ENCODE results near the gene NDUFA6.
"Not testable (repeated sequence)": the region's sequence is repeated elsewhere in the genome, so short reads cannot be mapped to it uniquely, and the experiment has no call there.

NDUFA6 gene

DNA sequence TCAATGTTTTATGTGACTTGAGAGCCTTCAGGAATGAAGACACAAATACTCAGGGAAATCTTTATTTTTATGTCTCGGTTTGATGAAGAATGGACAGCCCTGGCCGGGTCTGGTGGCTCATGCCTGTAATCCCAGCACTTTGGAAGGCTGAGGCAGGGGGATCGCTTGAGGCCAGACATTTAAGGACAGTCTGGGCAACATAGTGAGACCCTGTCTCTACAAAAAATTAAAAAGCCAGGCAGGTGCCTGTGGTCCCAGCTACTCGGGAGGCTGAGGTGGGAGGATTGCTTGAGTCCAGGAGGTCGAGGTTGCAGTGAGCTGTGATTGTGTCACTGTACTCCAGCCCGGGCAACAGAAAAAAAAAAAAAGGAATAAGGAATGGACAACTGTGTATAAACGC, 19.1 kb downstream of the NDUFA6 start:
- POLR2A ChIA-PET = interaction anchor here (0.6 kb wide), 1 partner anchor 27 kb away, joined by 4 read pairs; no protein-coding TSS in a partner anchor
- H3K4me3 ChIP-seq (ENCODE audit: control insufficient read depth in 1 of 7, extremely low read depth in 1 of 7, insufficient read depth in 4 of 7, low read depth in 2 of 7, low read length in 6 of 7) = peak overlapping the region in 3 of 7 experiments; percentile 73 to 84 (median 80)

DNA sequence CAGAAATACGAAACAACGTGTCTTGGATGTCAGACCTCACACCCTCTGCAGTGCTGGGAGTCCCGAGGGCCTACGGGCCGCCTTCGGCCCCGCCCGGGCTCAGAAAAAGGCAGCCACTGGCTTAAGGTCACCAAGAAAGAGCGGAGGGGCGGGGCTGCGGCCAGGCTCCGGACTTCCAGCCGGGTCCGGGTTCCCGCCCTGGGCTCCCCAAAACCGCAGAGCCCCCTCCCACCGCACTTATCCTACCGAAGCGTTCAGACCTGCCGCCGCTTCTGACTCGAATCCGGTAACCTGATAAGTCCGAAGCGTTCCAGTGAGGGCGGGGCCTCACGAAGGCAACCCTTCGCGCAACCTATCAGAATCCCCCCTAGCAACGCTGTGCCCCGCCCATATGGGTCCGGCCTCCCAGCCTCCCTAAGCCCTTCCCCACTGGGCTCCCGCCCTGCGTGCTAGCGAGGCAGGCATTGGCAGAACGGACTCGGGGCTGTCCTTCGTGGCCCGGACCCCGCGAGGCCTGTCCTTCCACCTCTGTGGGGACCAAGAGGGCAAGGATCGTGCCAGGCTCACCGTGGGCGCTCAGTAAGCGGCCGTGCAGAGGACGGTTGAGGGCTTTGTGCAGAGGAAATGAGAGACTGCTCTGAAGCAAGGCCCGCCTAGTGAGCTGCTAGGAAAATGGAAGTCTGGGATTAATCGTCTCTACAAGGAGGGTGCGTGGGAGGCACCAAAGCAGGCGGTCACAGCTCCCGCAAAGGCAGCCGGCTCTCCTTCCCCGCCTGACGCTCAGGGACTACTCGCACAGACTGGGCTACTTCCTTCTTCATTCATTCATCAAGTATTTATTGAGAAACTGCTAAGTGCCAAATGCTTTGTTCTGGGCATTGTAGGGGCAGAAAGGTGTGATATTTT, 19.8 kb downstream of the NDUFA6 start, which contains the start of gene NAGA:
TSS of gene NAGA (minus strand) at position 296 of the 906 bp plus-strand sequence. CDS start 515 bp downstream, outside the sequence.
- Histone ChIP-seq H3K4me1 (ENCODE audit: control extremely low read depth in 1 of 4, control insufficient read depth in 4 of 4, insufficient read depth in 4 of 4, low read length in 3 of 4) (peaks cover 5 to 40% (median 30%) of the 10 kb centered on the region in 4 experiments), H3K27me3 (replicated peaks in 2 of 5; ENCODE audit: control insufficient read depth in 4 of 5, insufficient read depth in 5 of 5, low read length in 4 of 5) (no peaks in the 10 kb centered on the region), H3K27ac (ENCODE audit: insufficient read depth in 1 of 2, low read depth in 1 of 2, low read length in 2 of 2, poor library complexity in 1 of 2, severe bottlenecking in 2 of 2) (peak within 1 kb of the TSS; percentile 9 to 79), H3K36me3 (ENCODE audit: control insufficient read depth in 4 of 4, insufficient read depth in 4 of 4, low read length in 3 of 4) (peaks cover 2 to 30% (median 16%) of the 10 kb centered on the region in 4 experiments), H3K9me3 (ENCODE audit: control extremely low read depth in 1 of 5, control insufficient read depth in 4 of 5, insufficient read depth in 2 of 5, low read depth in 1 of 5, low read length in 4 of 5) (peaks cover 0 to 3% (median 0%) of the 10 kb centered on the region in 5 experiments), H3K4me3 (ENCODE audit: control insufficient read depth in 1 of 7, extremely low read depth in 1 of 7, insufficient read depth in 4 of 7, low read depth in 2 of 7, low read length in 6 of 7) (peak within 1 kb of the TSS; percentile 20 to 84 (median 62))
- POLR2A ChIA-PET = no interaction called here
- peak; percentile 92 to 96 (median 96) for DNase-seq
- WGBS (ENCODE audit: insufficient coverage) = 0% methylated on average over 41 of the region's 56 CpGs
- CTCF ChIA-PET = interaction anchor here (0.8 kb wide), 1 partner anchor 16 kb away, joined by 3 read pairs; no protein-coding TSS in a partner anchor

More for the DNA sequence above, 19.1 kb downstream of the NDUFA6 start:
- H3K9me3 ChIP-seq (ENCODE audit: control extremely low read depth in 1 of 5, control insufficient read depth in 4 of 5, insufficient read depth in 2 of 5, low read depth in 1 of 5, low read length in 4 of 5); DNase-seq; H3K27me3 ChIP-seq (replicated peaks in 2 of 5; ENCODE audit: control insufficient read depth in 4 of 5, insufficient read depth in 5 of 5, low read length in 4 of 5): not testable (repeated sequence)
- H3K36me3 ChIP-seq (ENCODE audit: control insufficient read depth in 4 of 4, insufficient read depth in 4 of 4, low read length in 3 of 4) = peaks cover 2 to 22% (median 14%) of the 10 kb centered on the region in 4 experiments
- CTCF ChIA-PET = interaction anchor here (0.7 kb wide), 1 partner anchor 42 kb away, joined by 3 read pairs; no protein-coding TSS in a partner anchor
- H3K27ac ChIP-seq (ENCODE audit: insufficient read depth in 1 of 2, low read depth in 1 of 2, low read length in 2 of 2, poor library complexity in 1 of 2, severe bottlenecking in 2 of 2) = peak overlapping the region in 1 of 2 experiments; percentile 79
- WGBS (ENCODE audit: insufficient coverage) = 90% methylated on average over 5 of the region's 7 CpGs
- H3K4me1 ChIP-seq (ENCODE audit: control extremely low read depth in 1 of 4, control insufficient read depth in 4 of 4, insufficient read depth in 4 of 4, low read length in 3 of 4) = peaks cover 5 to 40% (median 30%) of the 10 kb centered on the region in 4 experiments

DNA sequence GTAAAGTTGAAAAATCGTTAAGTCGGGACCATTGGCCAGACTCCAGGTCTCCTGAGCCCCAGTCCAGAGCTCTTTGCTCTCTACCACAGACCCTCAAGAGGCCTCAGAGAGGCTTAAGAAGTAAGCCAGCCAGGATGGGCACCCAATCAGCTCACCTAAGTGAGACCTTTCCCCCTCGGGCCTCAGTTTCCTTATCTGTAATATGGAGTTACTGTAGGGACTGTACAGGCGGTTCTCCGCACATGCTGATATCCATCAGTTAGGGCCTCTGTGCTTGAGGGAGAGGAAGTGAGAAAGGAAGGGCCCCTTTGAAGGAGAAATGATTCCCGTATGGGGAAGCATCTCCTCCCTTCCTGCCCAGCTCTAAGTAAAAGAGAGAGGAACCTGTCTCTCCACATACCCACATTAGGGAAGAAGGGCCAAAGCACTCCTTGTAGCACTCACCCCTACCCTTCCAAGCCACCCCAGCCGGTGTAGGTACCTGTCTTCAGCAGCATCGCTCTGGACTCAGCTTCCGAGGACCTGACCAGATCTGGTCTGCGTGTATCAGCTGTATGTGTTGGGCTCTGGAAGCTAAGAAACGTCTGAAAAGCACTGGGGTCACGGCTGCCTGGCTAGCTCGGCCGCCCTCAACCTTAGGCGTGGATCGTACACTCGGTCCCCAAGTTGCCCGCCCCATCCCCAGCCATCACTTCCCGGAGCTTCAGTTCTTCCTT, 20.6 kb downstream of the NDUFA6 start:
- H3K27me3 ChIP-seq (replicated peaks in 2 of 5; ENCODE audit: control insufficient read depth in 4 of 5, insufficient read depth in 5 of 5, low read length in 4 of 5) = no peaks in the 10 kb centered on the region
- peak overlapping the region; percentile 9 to 79 for H3K27ac ChIP-seq (ENCODE audit: insufficient read depth in 1 of 2, low read depth in 1 of 2, low read length in 2 of 2, poor library complexity in 1 of 2, severe bottlenecking in 2 of 2)
- peaks cover 5 to 37% (median 28%) of the 10 kb centered on the region in 4 experiments for H3K4me1 ChIP-seq (ENCODE audit: control extremely low read depth in 1 of 4, control insufficient read depth in 4 of 4, insufficient read depth in 4 of 4, low read length in 3 of 4)
- 3% methylated on average over 16 of the region's 19 CpGs for WGBS (ENCODE audit: insufficient coverage)
- H3K36me3 ChIP-seq (ENCODE audit: control insufficient read depth in 4 of 4, insufficient read depth in 4 of 4, low read length in 3 of 4) = peaks cover 2 to 38% (median 20%) of the 10 kb centered on the region in 4 experiments
- ChIA-PET POLR2A (interaction anchor here (0.6 kb wide), 1 partner anchor 545 kb away, joined by 3 read pairs; the partner anchor contains the start of gene POLDIP3), CTCF (interaction anchor here (0.8 to 1.1 kb wide), 3 partner anchors 15 to 108 kb away, joined by 3 to 6 read pairs (median 3); partner anchors contain the start of gene NDUFA6)
- peak in 1 of 3 donors; percentile 17 for DNase-seq
- peak overlapping the region; percentile 20 to 84 (median 62) for H3K4me3 ChIP-seq (ENCODE audit: control insufficient read depth in 1 of 7, extremely low read depth in 1 of 7, insufficient read depth in 4 of 7, low read depth in 2 of 7, low read length in 6 of 7)
- no peaks in the 10 kb centered on the region for H3K9me3 ChIP-seq (ENCODE audit: control extremely low read depth in 1 of 5, control insufficient read depth in 4 of 5, insufficient read depth in 2 of 5, low read depth in 1 of 5, low read length in 4 of 5)

DNA sequence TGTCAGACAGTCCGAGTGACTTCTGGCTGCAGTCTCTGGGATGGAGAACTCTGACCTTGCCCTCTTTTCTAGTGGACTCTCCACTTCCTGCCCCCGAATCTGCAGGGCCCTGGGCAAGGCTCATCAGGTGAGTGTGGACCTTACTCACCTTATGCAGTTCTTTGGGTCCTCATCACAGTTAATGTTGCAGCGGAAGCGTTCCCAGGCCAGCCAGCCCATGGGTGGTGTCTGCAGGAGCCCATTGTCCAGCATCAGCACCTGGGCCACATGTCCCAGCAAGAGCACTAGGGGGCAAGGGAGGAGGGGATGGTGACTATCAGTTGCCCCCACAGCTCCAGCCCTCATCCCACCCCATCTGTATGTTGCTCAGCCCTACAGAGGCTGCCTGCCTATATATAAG, 22.3 kb downstream of the NDUFA6 start:
- no peak overlapping the region for H3K27ac ChIP-seq (ENCODE audit: insufficient read depth in 1 of 2, low read depth in 1 of 2, low read length in 2 of 2, poor library complexity in 1 of 2, severe bottlenecking in 2 of 2)
- H3K4me1 ChIP-seq (ENCODE audit: control extremely low read depth in 1 of 4, control insufficient read depth in 4 of 4, insufficient read depth in 4 of 4, low read length in 3 of 4) = peaks cover 5 to 23% (median 21%) of the 10 kb centered on the region in 4 experiments
- no peaks in the 10 kb centered on the region for H3K9me3 ChIP-seq (ENCODE audit: control extremely low read depth in 1 of 5, control insufficient read depth in 4 of 5, insufficient read depth in 2 of 5, low read depth in 1 of 5, low read length in 4 of 5)
- 100% methylated on average over 4 of the region's 4 CpGs for WGBS (ENCODE audit: insufficient coverage)
- H3K27me3 ChIP-seq (replicated peaks in 2 of 5; ENCODE audit: control insufficient read depth in 4 of 5, insufficient read depth in 5 of 5, low read length in 4 of 5) = no peaks in the 10 kb centered on the region
- DNase-seq = no peak
- POLR2A ChIA-PET = no interaction called here
- CTCF ChIA-PET = no interaction called here
- peaks cover 2 to 42% (median 22%) of the 10 kb centered on the region in 4 experiments for H3K36me3 ChIP-seq (ENCODE audit: control insufficient read depth in 4 of 4, insufficient read depth in 4 of 4, low read length in 3 of 4)
- H3K4me3 ChIP-seq (ENCODE audit: control insufficient read depth in 1 of 7, extremely low read depth in 1 of 7, insufficient read depth in 4 of 7, low read depth in 2 of 7, low read length in 6 of 7) = no peak overlapping the region

DNA sequence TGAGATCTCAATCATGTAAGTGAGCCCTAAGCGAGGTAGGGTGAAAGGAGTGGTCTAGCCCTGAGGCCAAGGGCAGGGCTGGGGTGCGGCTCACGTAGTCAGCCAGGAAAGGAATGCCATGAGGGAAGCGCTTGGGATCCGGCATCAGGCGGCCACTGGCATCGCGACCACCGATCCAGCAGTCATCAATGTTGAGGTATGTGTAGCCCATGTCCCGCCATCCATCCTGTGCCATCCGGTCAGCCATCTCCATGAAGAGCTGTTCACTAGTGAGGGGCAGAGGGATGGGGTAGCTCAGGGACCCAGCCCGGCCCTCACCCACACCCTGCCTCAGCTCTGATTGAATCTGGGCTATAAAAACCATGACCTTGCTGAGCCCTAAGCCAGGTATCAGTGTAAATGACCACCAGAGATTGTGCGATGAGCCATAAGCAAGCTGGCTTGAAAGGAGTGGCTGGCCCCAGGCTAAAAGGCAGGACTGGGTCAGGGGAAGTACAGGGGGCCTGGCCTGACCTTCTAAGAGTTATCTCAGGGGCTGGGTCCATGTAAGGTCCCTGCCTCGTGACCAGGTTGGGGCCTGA, 22.8 kb downstream of the NDUFA6 start:
- no peak overlapping the region for H3K27ac ChIP-seq (ENCODE audit: insufficient read depth in 1 of 2, low read depth in 1 of 2, low read length in 2 of 2, poor library complexity in 1 of 2, severe bottlenecking in 2 of 2)
- peaks cover 5 to 23% (median 21%) of the 10 kb centered on the region in 4 experiments for H3K4me1 ChIP-seq (ENCODE audit: control extremely low read depth in 1 of 4, control insufficient read depth in 4 of 4, insufficient read depth in 4 of 4, low read length in 3 of 4)
- DNase-seq = no peak
- CTCF ChIA-PET = no interaction called here
- H3K9me3 ChIP-seq (ENCODE audit: control extremely low read depth in 1 of 5, control insufficient read depth in 4 of 5, insufficient read depth in 2 of 5, low read depth in 1 of 5, low read length in 4 of 5) = no peaks in the 10 kb centered on the region
- no peaks in the 10 kb centered on the region for H3K27me3 ChIP-seq (replicated peaks in 2 of 5; ENCODE audit: control insufficient read depth in 4 of 5, insufficient read depth in 5 of 5, low read length in 4 of 5)
- peaks cover 2 to 45% (median 22%) of the 10 kb centered on the region in 4 experiments for H3K36me3 ChIP-seq (ENCODE audit: control insufficient read depth in 4 of 4, insufficient read depth in 4 of 4, low read length in 3 of 4)
- POLR2A ChIA-PET = no interaction called here
- WGBS (ENCODE audit: insufficient coverage) = 89% methylated on average over 12 of the region's 14 CpGs
- H3K4me3 ChIP-seq (ENCODE audit: control insufficient read depth in 1 of 7, extremely low read depth in 1 of 7, insufficient read depth in 4 of 7, low read depth in 2 of 7, low read length in 6 of 7) = no peak overlapping the region

DNA sequence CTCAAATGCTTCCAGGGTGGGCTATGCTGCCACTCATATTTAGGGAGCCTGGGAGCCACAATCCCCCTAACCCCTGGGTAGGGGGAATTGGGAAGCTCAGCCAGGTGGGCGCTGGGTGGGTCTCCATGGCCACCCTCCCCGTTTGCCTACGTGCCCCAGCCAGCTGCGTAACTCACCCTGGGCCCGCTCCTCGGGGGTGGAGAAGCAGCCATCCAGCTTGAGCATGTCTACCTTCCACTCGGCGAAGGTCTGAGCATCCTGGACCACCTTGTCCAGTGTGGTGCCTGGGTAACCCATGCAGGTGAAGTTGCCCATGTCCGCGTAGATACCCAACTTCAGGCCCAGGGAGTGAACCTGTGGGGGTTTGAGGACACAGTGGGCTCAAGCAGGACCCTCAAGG, 23.6 kb downstream of the NDUFA6 start:
- ChIA-PET POLR2A (no interaction called here), CTCF (no interaction called here)
- no peaks in the 10 kb centered on the region for H3K27me3 ChIP-seq (replicated peaks in 2 of 5; ENCODE audit: control insufficient read depth in 4 of 5, insufficient read depth in 5 of 5, low read length in 4 of 5)
- peaks cover 2 to 46% (median 28%) of the 10 kb centered on the region in 4 experiments for H3K36me3 ChIP-seq (ENCODE audit: control insufficient read depth in 4 of 4, insufficient read depth in 4 of 4, low read length in 3 of 4)
- no peak overlapping the region for H3K4me3 ChIP-seq (ENCODE audit: control insufficient read depth in 1 of 7, extremely low read depth in 1 of 7, insufficient read depth in 4 of 7, low read depth in 2 of 7, low read length in 6 of 7)
- WGBS (ENCODE audit: insufficient coverage) = 98% methylated on average over 10 of the region's 10 CpGs
- H3K4me1 ChIP-seq (ENCODE audit: control extremely low read depth in 1 of 4, control insufficient read depth in 4 of 4, insufficient read depth in 4 of 4, low read length in 3 of 4) = peaks cover 5 to 23% (median 21%) of the 10 kb centered on the region in 4 experiments
- no peak overlapping the region for H3K27ac ChIP-seq (ENCODE audit: insufficient read depth in 1 of 2, low read depth in 1 of 2, low read length in 2 of 2, poor library complexity in 1 of 2, severe bottlenecking in 2 of 2)
- no peaks in the 10 kb centered on the region for H3K9me3 ChIP-seq (ENCODE audit: control extremely low read depth in 1 of 5, control insufficient read depth in 4 of 5, insufficient read depth in 2 of 5, low read depth in 1 of 5, low read length in 4 of 5)
- no peak for DNase-seq
